Activated T-cell treated with anti-CD3 and anti-CD28 coated beads, Interleukin-2, amount 50 U/mL, for 24 hours (primary cell): ENCODE results near the gene LRMDA.

Source experiments
- DNase-seq: peaks from one replicate; pipeline ENCODE4 v3.0.0-alpha.2; 2020
- H3K27ac Mint-ChIP-seq: 2 replicates; pipeline ENCODE4 v1.8.0; 2020; ENCODE audit warnings: mild to moderate bottlenecking, mixed read lengths
- H3K27me3 Mint-ChIP-seq: 2 replicates; pipeline ENCODE4 v1.8.0; 2020; ENCODE audit warnings: mixed read lengths
- H3K36me3 Mint-ChIP-seq: 2 replicates; pipeline ENCODE4 v1.8.0; 2020; ENCODE audit warnings: low read depth, mixed read lengths
- H3K4me1 Mint-ChIP-seq: 2 replicates; pipeline ENCODE4 v1.8.0; 2020; ENCODE audit warnings: low read depth, mixed read lengths
- H3K4me3 Mint-ChIP-seq: 2 replicates; pipeline ENCODE4 v1.8.0; 2020; ENCODE audit warnings: mild to moderate bottlenecking, moderate library complexity, mixed read lengths
- H3K9me3 Mint-ChIP-seq: 2 replicates; pipeline ENCODE4 v1.8.0; 2020; ENCODE audit warnings: mixed read lengths

The LRMDA gene

DNA sequence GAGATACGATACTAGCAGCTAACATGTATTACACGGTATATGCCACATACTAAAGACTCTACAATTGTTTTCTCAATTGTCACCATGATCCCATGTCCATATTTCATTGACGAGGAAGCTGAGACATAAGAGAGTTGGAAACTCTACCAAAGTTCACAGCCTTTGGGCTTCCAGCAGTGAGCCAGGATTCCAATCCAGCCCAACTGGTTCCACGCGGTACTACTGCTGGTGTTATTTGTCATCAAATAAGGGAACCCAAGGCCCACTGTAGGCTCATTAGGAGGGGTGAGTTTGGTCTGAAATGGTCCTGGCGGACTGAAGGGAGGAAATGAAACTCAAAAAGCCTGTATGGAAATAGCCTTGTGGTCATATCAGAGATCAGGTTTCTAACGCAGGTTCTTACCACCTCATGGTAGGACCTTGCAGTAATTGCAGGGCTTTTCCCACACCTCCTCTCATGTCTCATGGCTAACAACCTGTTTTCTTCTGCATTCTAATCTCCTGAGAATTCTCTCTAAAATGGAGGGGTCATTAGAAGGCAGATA, 814.6 kb downstream of the LRMDA start:
- H3K9me3 Mint-ChIP-seq, result no peaks in the 10 kb centered on the region
- no peaks in the 10 kb centered on the region for H3K27me3 Mint-ChIP-seq
- H3K4me3 Mint-ChIP-seq, result no peak overlapping the region
- no peak for DNase-seq
- no peaks in the 10 kb centered on the region for H3K4me1 Mint-ChIP-seq
- no peak overlapping the region for H3K27ac Mint-ChIP-seq
- no peaks in the 10 kb centered on the region for H3K36me3 Mint-ChIP-seq

DNA sequence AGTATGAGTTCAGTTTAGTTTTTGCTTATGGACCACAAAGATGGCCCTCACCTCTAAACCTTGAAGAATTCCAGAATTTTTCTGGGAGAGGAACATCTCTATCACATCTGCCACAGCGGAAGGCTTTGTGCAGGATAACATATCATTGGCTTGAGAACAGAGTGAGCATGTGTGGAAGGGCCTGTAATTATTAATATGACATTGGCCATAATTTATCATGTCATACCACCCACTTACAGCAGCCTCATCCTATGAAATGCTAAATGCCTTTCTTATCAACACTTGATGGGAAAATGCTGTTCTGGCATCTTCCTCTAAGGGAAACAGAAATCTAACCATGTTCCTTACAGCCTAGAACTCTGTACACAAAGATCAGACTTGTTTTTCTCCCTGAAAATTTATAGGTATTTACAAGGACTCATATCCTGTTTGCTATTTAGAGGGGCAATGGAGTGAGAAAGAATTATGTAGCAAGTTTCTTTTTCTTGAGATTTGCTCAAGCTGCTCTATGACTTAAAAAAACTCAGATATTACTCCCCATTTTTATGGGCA, 817.3 kb downstream of the LRMDA start:
- H3K36me3 Mint-ChIP-seq, result no peaks in the 10 kb centered on the region
- H3K9me3 Mint-ChIP-seq, result no peaks in the 10 kb centered on the region
- no peak overlapping the region for H3K27ac Mint-ChIP-seq
- H3K4me1 Mint-ChIP-seq, result no peaks in the 10 kb centered on the region
- no peak for DNase-seq
- no peaks in the 10 kb centered on the region for H3K27me3 Mint-ChIP-seq
- no peak overlapping the region for H3K4me3 Mint-ChIP-seq

- Mint-ChIP-seq H3K9me3 (no peaks in the 10 kb centered on the region), H3K4me3 (no peak overlapping the region)
- no peak for DNase-seq
These were observed 820.6 kb downstream of the LRMDA start for GRCh38 chr10:76251841-76252671.

DNA sequence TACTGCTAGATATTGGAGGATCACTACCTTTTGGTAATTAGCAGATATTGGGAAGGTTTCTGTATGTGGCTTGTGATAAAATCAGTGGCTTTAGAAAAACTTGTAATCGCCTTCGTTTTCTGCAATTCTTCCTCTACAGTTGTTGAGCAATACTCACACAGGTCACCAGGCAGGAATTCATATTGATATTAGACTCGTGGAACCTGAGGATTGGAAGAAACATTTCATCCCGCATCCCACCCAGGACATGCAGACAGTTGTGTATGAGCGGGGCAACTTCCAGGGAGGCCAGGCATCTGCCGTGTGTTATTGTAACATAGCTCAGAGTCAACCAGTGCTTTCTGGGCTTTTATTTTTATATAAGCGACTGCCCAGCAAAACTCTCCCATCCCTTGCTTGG, 821.3 kb downstream of the LRMDA start:
- Mint-ChIP-seq H3K4me3 (no peak overlapping the region), H3K27ac (no peak overlapping the region), H3K4me1 (no peaks in the 10 kb centered on the region), H3K9me3 (no peaks in the 10 kb centered on the region), H3K27me3 (no peaks in the 10 kb centered on the region), H3K36me3 (no peaks in the 10 kb centered on the region)
- DNase-seq, result no peak

More at GRCh38 chr10:76251841-76252671, 820.6 kb downstream of the LRMDA start:
- no peaks in the 10 kb centered on the region for H3K4me1 Mint-ChIP-seq
- no peaks in the 10 kb centered on the region for H3K36me3 Mint-ChIP-seq
- no peaks in the 10 kb centered on the region for H3K27me3 Mint-ChIP-seq
- H3K27ac Mint-ChIP-seq, result no peak overlapping the region

DNA sequence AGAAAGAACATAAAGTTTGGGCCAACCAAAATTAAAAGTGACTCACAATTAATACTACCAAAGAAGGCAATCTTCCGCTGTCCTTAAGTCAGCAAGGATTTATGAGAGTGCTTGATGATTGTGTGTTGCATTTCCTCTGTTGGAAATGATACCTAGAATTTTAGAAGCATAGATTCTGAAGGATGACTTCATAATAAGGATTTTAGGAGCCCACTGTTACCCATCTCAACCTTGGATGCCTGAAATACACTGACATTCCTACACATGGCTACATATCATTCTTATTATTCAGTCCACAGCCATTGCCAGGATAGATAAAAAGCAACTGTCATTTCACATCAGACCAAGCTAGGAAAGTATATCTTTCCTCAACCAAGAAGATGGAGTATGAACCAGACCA, 823.8 kb downstream of the LRMDA start:
- Mint-ChIP-seq H3K27me3 (no peaks in the 10 kb centered on the region), H3K4me1 (no peaks in the 10 kb centered on the region), H3K36me3 (no peaks in the 10 kb centered on the region), H3K4me3 (no peak overlapping the region), H3K9me3 (peaks cover 3% of the 10 kb centered on the region), H3K27ac (no peak overlapping the region)
- no peak for DNase-seq

DNA sequence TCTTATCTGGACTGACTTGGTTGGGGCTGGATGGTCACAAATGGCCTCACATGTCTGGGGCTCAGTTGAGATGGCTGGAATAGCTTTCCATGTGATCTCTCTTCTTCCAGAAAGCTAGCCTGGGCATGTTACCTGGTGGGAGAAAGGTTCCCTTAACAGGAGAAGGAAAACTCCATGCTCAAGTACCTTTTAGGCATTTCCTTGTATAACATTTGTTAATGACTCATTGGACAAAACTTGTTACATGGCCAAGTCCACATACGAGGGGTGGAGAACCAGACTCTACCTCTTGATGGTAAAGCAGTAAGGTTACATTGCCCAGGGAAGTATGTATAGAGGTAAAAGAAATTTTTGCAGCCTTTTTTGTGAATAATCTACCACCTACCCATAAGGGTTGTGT, 826.4 kb downstream of the LRMDA start:
- Mint-ChIP-seq H3K27ac (no peak overlapping the region), H3K9me3 (peaks cover 13% of the 10 kb centered on the region), H3K27me3 (no peaks in the 10 kb centered on the region), H3K4me1 (no peaks in the 10 kb centered on the region), H3K4me3 (no peak overlapping the region), H3K36me3 (no peaks in the 10 kb centered on the region)
- no peak for DNase-seq

- Mint-ChIP-seq H3K4me3 (no peak overlapping the region), H3K9me3 (peaks cover 11% of the 10 kb centered on the region), H3K27me3 (no peaks in the 10 kb centered on the region), H3K36me3 (no peaks in the 10 kb centered on the region), H3K4me1 (no peaks in the 10 kb centered on the region), H3K27ac (no peak overlapping the region)
- no peak for DNase-seq
These were observed 834.2 kb downstream of the LRMDA start for GRCh38 chr10:76265441-76266113.

- Mint-ChIP-seq H3K9me3 (peaks cover 4% of the 10 kb centered on the region), H3K4me1 (no peaks in the 10 kb centered on the region), H3K36me3 (no peaks in the 10 kb centered on the region), H3K27ac (no peak overlapping the region), H3K27me3 (no peaks in the 10 kb centered on the region), H3K4me3 (no peak overlapping the region)
- DNase-seq, result no peak
These were observed 837.1 kb downstream of the LRMDA start for GRCh38 chr10:76268530-76268929.

DNA sequence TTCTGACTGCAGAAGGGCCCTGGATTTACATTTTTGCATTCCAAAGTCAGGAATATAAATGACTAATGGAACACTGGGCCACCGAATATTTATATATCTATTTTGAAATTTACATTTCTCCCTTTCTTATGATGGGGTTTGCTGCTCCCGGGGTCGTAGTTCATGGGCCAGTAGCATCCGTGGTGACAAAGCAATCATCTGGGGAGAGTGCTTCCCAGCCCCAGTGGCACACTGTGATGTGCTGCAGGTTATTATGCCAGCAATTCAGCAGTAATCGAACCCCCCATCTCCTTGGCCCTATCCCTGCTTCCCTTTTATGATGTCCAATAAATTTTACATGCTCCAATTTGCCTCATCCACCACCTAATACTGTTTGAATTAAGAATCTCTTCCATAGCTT, 837.5 kb downstream of the LRMDA start:
- Mint-ChIP-seq H3K9me3 (peaks cover 2% of the 10 kb centered on the region), H3K4me1 (no peaks in the 10 kb centered on the region), H3K27ac (no peak overlapping the region), H3K4me3 (no peak overlapping the region), H3K27me3 (no peaks in the 10 kb centered on the region), H3K36me3 (no peaks in the 10 kb centered on the region)
- DNase-seq, result no peak

- no peak for DNase-seq
- H3K9me3 Mint-ChIP-seq, result peaks cover 12% of the 10 kb centered on the region
- no peak overlapping the region for H3K4me3 Mint-ChIP-seq
- no peak overlapping the region for H3K27ac Mint-ChIP-seq
- H3K36me3 Mint-ChIP-seq, result no peaks in the 10 kb centered on the region
- H3K4me1 Mint-ChIP-seq, result no peaks in the 10 kb centered on the region
- H3K27me3 Mint-ChIP-seq, result no peaks in the 10 kb centered on the region
These were observed 839.0 kb downstream of the LRMDA start for GRCh38 chr10:76270464-76270863.

DNA sequence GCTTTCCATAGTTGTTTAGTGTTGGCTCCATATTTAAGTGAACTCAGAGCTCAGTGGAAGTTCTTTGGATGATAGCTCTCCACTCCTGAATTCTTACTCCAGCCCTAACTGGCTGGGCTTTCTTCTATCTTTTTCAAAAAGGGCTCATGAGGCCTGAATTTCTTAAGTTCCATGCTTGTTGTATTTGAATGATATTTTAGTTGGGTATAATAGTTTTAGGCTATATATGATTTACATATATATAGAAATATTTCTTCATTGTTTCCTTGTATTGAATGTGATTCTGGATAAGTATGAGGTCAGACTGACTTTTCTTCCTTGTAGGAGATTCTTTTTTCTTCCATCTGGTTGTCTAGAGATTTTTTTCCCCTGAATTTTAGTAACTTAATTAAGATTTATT, 843.5 kb downstream of the LRMDA start:
- no peak overlapping the region for H3K27ac Mint-ChIP-seq
- H3K4me3 Mint-ChIP-seq, result no peak overlapping the region
- peaks cover 27% of the 10 kb centered on the region for H3K9me3 Mint-ChIP-seq
- no peak for DNase-seq
- H3K36me3 Mint-ChIP-seq, result no peaks in the 10 kb centered on the region
- H3K4me1 Mint-ChIP-seq, result no peaks in the 10 kb centered on the region
- no peaks in the 10 kb centered on the region for H3K27me3 Mint-ChIP-seq

GRCh38 chr10:76278811-76279460, 847.5 kb downstream of the LRMDA start:
- Mint-ChIP-seq H3K4me1 (no peaks in the 10 kb centered on the region), H3K27me3 (no peaks in the 10 kb centered on the region), H3K4me3 (no peak overlapping the region), H3K9me3 (peaks cover 29% of the 10 kb centered on the region), H3K36me3 (no peaks in the 10 kb centered on the region), H3K27ac (no peak overlapping the region)
- no peak for DNase-seq

GRCh38 chr10:76281659-76282058, 850.2 kb downstream of the LRMDA start:
- DNase-seq, result no peak
- Mint-ChIP-seq H3K9me3 (peaks cover 14% of the 10 kb centered on the region), H3K36me3 (no peaks in the 10 kb centered on the region), H3K27me3 (no peaks in the 10 kb centered on the region), H3K4me3 (no peak overlapping the region), H3K4me1 (no peaks in the 10 kb centered on the region), H3K27ac (no peak overlapping the region)

DNA sequence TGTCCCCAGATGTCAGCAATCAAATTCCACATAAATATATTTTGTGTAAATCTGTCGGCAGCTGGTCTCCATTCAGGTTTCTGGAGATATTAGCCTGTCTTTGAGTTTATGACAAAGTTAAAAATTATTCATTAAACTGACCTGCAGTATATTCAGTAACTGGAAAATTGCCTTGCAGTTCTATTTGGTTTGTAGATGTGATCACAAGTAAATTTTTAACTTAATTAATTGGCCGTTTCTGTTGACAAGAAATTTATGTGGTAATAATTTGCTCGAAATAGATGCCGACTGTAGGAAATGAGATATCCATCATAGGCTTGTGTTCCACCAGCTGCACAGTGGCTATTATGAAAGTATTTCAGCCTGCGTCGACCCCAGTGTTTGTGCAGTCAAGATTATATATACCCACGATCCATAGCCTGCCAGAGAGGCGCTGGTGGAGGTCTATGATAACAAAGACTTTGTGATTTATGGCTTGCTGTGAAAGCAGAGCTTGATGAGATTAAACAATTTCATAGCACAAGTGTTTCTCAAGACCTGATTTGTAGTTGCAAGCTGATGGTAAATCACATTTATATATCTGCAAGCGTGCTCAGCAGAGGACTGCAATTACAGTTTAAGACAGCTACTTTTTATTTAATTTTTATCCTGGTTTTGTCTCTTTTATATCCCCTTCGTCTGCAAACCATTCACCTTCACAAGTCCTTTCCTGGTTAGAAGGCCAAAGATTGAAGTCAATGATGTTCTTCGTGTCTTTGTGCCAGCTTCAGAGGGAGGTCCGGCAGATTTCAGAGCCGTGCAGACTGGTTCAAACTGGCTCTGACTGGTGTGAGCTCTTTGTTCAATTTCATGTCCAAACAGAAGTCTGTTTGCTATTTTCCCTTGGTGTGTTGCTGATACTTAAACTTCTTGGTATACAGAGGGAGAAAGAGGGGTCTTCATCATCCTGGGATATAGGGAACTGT, 850.9 kb downstream of the LRMDA start:
- H3K27me3 Mint-ChIP-seq, result no peaks in the 10 kb centered on the region
- DNase-seq, result no peak
- H3K4me1 Mint-ChIP-seq, result no peaks in the 10 kb centered on the region
- H3K9me3 Mint-ChIP-seq, result peaks cover 10% of the 10 kb centered on the region
- H3K36me3 Mint-ChIP-seq, result no peaks in the 10 kb centered on the region
- H3K4me3 Mint-ChIP-seq, result no peak overlapping the region
- H3K27ac Mint-ChIP-seq, result no peak overlapping the region
